H1 (cell line): ENCODE data around the gene NRXN3. TPM values are rescaled to one million over a fixed set of nuclear protein-coding genes. Genes with fewer than 3 reads are reported as not detected.

Experiments
- CTCF ChIA-PET: fragments of 300-600 bp; sonication (Branson Sonifier 250); formaldehyde crosslinking; loops from one replicate; lab custom pipeline; 2021; ENCODE audit not compliant: partially characterized antibody; lab: Charles Lee
- POLR2A ChIA-PET: fragments of 300-600 bp; sonication (Branson Sonifier 250); formaldehyde crosslinking; loops from one replicate; lab custom pipeline; 2021; ENCODE audit warnings: inconsistent platforms; ENCODE audit not compliant: partially characterized antibody; lab: Charles Lee
- DNase-seq, 2 experiments: peaks; one replicate each; pipeline versions ENCODE4 v3.0.0 to v3.0.0-alpha.2; 2010 to 2022; ENCODE audit warnings: low spot score in 2 of 2, low read depth in 1 of 2, mixed read lengths in 1 of 2
- FAIRE-seq: peaks from 2 replicates; lab custom pipeline; 2011; peaks lifted over from hg19 to GRCh38; lab: Jason Lieb, UNC
- H2AFZ ChIP-seq: 2 replicates; pipeline ENCODE4 v1.8.1; 2012; ENCODE audit warnings: low read length, inconsistent platforms
- H2AK5ac ChIP-seq: 2 replicates; pipeline ENCODE4 v1.6.1; 2013; ENCODE audit warnings: low read depth, low read length
- H2BK120ac ChIP-seq: replicated peaks from 2 replicates; pipeline ENCODE3; 2013; ENCODE audit warnings: low read depth, low read length, inconsistent platforms
- H2BK12ac ChIP-seq: 2 replicates; pipeline ENCODE4 v1.6.1; 2013; ENCODE audit warnings: low read depth, low read length
- H2BK15ac ChIP-seq: 2 replicates; pipeline ENCODE4 v1.6.1; 2013; ENCODE audit warnings: low read length
- H2BK20ac ChIP-seq: 2 replicates; pipeline ENCODE4 v1.6.1; 2013; ENCODE audit warnings: low read length
- H2BK5ac ChIP-seq: 2 replicates; pipeline ENCODE4 v1.6.1; 2013; ENCODE audit warnings: low read depth, low read length
- H3K14ac ChIP-seq: 2 replicates; pipeline ENCODE4 v1.6.1; 2013; ENCODE audit warnings: inconsistent platforms; ENCODE audit not compliant: insufficient read length
- H3K18ac ChIP-seq: 2 replicates; pipeline ENCODE4 v1.6.1; 2013; ENCODE audit warnings: low read length; ENCODE audit errors: extremely low read depth
- H3K23ac ChIP-seq: 2 replicates; pipeline ENCODE4 v1.6.1; 2013; ENCODE audit warnings: inconsistent platforms; ENCODE audit not compliant: insufficient read length
- H3K23me2 ChIP-seq: 2 replicates; pipeline ENCODE4 v1.6.1; 2013; ENCODE audit warnings: low read depth, low read length
- H3K27ac ChIP-seq: 2 replicates; pipeline ENCODE4 v1.6.1; 2011; ENCODE audit warnings: low read depth, low read length, inconsistent platforms
- H3K27me3 ChIP-seq, 4 experiments: replicated peaks in 1 of 4; 1 replicate in 1 of 4; 2 replicates in 3 of 4; pipeline versions ENCODE4 v1.6.1 to v1.8.1; 2011 to 2013; ENCODE audit warnings: low read length in 3 of 4, mild to moderate bottlenecking in 3 of 4, inconsistent platforms in 2 of 4, mixed read lengths in 2 of 4, moderate library complexity in 1 of 4; ENCODE audit not compliant: control insufficient read depth in 3 of 4, insufficient read depth in 3 of 4; ENCODE audit errors: extremely low read depth in 1 of 4
- H3K36me3 ChIP-seq, 4 experiments: 2 replicates each; pipeline versions ENCODE4 v1.6.1 to v1.8.1; 2011 to 2013; ENCODE audit warnings: mild to moderate bottlenecking in 4 of 4, low read length in 3 of 4, moderate library complexity in 2 of 4, control low read depth in 1 of 4, inconsistent platforms in 1 of 4; ENCODE audit not compliant: insufficient read depth in 4 of 4, control insufficient read depth in 2 of 4
- H3K4ac ChIP-seq: replicated peaks from 2 replicates; pipeline ENCODE3; 2013; ENCODE audit warnings: low read length, low read depth, mixed read lengths, inconsistent platforms; ENCODE audit not compliant: insufficient read length
- H3K4me1 ChIP-seq, 4 experiments: replicated peaks in 1 of 4; 1 replicate in 1 of 4; 2 replicates in 3 of 4; pipeline versions ENCODE4 v1.6.1 to v1.8.1; 2011 to 2013; ENCODE audit warnings: low read length in 3 of 4, inconsistent platforms in 2 of 4, mixed read lengths in 1 of 4; ENCODE audit not compliant: insufficient read depth in 4 of 4, control insufficient read depth in 3 of 4
- H3K4me2 ChIP-seq, 2 experiments: 2 replicates each; pipeline versions ENCODE4 v1.6.1 to v1.8.1; 2011 to 2013; ENCODE audit warnings: low read depth in 2 of 2, low read length in 2 of 2, control low read depth in 1 of 2, inconsistent platforms in 1 of 2, mild to moderate bottlenecking in 1 of 2; ENCODE audit not compliant: insufficient read depth in 1 of 2
- H3K4me3 ChIP-seq, 4 experiments: fragments of 200-600, 300-600 bp in 1 of 4; sonication (generic), shearing (Covaris generic), sonication (Bioruptor Twin) in 1 of 4; 2 replicates each; pipeline versions ENCODE4 v1.5.1 to v1.8.1; 2011 to 2016; ENCODE audit warnings: low read length in 4 of 4, low read depth in 3 of 4, control low read depth in 2 of 4, inconsistent platforms in 2 of 4, mild to moderate bottlenecking in 2 of 4, mixed read lengths in 1 of 4, moderate library complexity in 1 of 4; ENCODE audit not compliant: insufficient read depth in 2 of 4; ENCODE audit errors: extremely low read depth in 1 of 4
- H3K56ac ChIP-seq: replicated peaks from 2 replicates; pipeline ENCODE3; 2013; ENCODE audit warnings: low read depth, mild to moderate bottlenecking, mixed read lengths, low read length, inconsistent platforms; ENCODE audit not compliant: insufficient read length
- H3K79me1 ChIP-seq: 2 replicates; pipeline ENCODE4 v1.6.1; 2013; ENCODE audit warnings: low read depth, low read length, control low read depth
- H3K79me2 ChIP-seq, 2 experiments: 2 replicates each; pipeline versions ENCODE4 v1.6.1 to v1.8.1; 2012 to 2013; ENCODE audit warnings: low read length in 2 of 2, mild to moderate bottlenecking in 2 of 2, inconsistent platforms in 1 of 2; ENCODE audit not compliant: insufficient read depth in 2 of 2, control insufficient read depth in 1 of 2
- H3K9ac ChIP-seq, 4 experiments: replicated peaks in 1 of 4; 1 replicate in 1 of 4; 2 replicates in 3 of 4; pipeline versions ENCODE4 v1.6.1 to v1.8.1; 2011 to 2013; ENCODE audit warnings: low read depth in 3 of 4, low read length in 3 of 4, control low read depth in 2 of 4, mild to moderate bottlenecking in 2 of 4, moderate library complexity in 2 of 4, inconsistent platforms in 1 of 4; ENCODE audit errors: extremely low read depth in 1 of 4
- H3K9me3 ChIP-seq, 2 experiments: 2 replicates each; pipeline versions ENCODE4 v1.6.1 to v1.8.1; 2012 to 2013; ENCODE audit warnings: mild to moderate bottlenecking in 2 of 2, moderate library complexity in 2 of 2, control low read depth in 1 of 2, inconsistent platforms in 1 of 2, low read depth in 1 of 2, low read length in 1 of 2, mixed read lengths in 1 of 2; ENCODE audit not compliant: insufficient read depth in 2 of 2
- H4K20me1 ChIP-seq, 2 experiments: replicated peaks in 1 of 2; 2 replicates each; pipeline versions ENCODE3 to v1.8.1; 2011 to 2013; ENCODE audit warnings: inconsistent platforms in 2 of 2, low read length in 2 of 2, mild to moderate bottlenecking in 1 of 2; ENCODE audit not compliant: insufficient read depth in 2 of 2, control insufficient read depth in 1 of 2
- H4K5ac ChIP-seq: 2 replicates; pipeline ENCODE4 v1.6.1; 2013; ENCODE audit warnings: low read length, low read depth, mixed read lengths, inconsistent platforms; ENCODE audit not compliant: insufficient read length
- H4K8ac ChIP-seq: 2 replicates; pipeline ENCODE4 v1.8.0; 2013; ENCODE audit warnings: mild to moderate bottlenecking, moderate library complexity, low read length, inconsistent platforms; ENCODE audit not compliant: insufficient read depth; ENCODE audit errors: extremely low read depth
- H4K91ac ChIP-seq: replicated peaks from 2 replicates; pipeline ENCODE3; 2013; ENCODE audit warnings: low read length, mixed read lengths, inconsistent platforms; ENCODE audit not compliant: insufficient read length
- CHD2 ChIP-seq: IDR thresholded peaks from 2 replicates; pipeline ENCODE4 v1.6.1; 2012; ENCODE audit warnings: low read length, improper control_type of control experiment
- EGR1 ChIP-seq: IDR thresholded peaks from 2 replicates; pipeline ENCODE4 v1.6.1; 2011; ENCODE audit warnings: low read depth, low read length, borderline replicate concordance
- GTF2F1 ChIP-seq: IDR thresholded peaks from 2 replicates; pipeline ENCODE4 v1.6.1; 2012; ENCODE audit warnings: low read depth, low read length, improper control_type of control experiment, borderline replicate concordance
- JUN ChIP-seq: IDR thresholded peaks from 2 replicates; pipeline ENCODE4 v1.6.1; 2011; ENCODE audit warnings: low read depth, mild to moderate bottlenecking, improper control_type of control experiment, low read length
- POLR2AphosphoS5 ChIP-seq: IDR thresholded peaks from 2 replicates; pipeline ENCODE4 v1.6.1; 2011; ENCODE audit warnings: low read depth, low read length
- RFX5 ChIP-seq: IDR thresholded peaks from 2 replicates; pipeline ENCODE4 v1.6.1; 2011; ENCODE audit warnings: low read depth, low read length, improper control_type of control experiment, borderline replicate concordance
- RNF2 ChIP-seq: fragments of 200-900, 300-1000 bp; sonication (generic); IDR thresholded peaks from 2 replicates; pipeline ENCODE4 v1.7.1; 2016; ENCODE audit warnings: borderline replicate concordance, low read depth, mild to moderate bottlenecking, antibody characterized with exemption, low read length; ENCODE audit not compliant: poor library complexity, severe bottlenecking; ENCODE audit errors: missing control alignments
- SIX5 ChIP-seq: IDR thresholded peaks from 2 replicates; pipeline ENCODE4 v1.6.1; 2011; ENCODE audit warnings: mild to moderate bottlenecking, low read depth, low read length
- SRF ChIP-seq: IDR thresholded peaks from 2 replicates; pipeline ENCODE4 v1.6.1; 2011; ENCODE audit warnings: mild to moderate bottlenecking, low read depth, low read length, moderate library complexity
- TEAD4 ChIP-seq: IDR thresholded peaks from 2 replicates; pipeline ENCODE4 v1.6.1; 2012; ENCODE audit warnings: low read depth, low read length, inconsistent platforms, mixed read lengths
- YY1 ChIP-seq: IDR thresholded peaks from 2 replicates; pipeline ENCODE4 v1.6.1; 2011; ENCODE audit warnings: low read depth, mild to moderate bottlenecking, low read length
- WGBS, 2 experiments: shearing (Covaris generic) in 1 of 2; methylation state at CpG; one replicate each; pipeline versions ENCODE4 v1.1.6 to v1.1.7; 2013 to 2015; ENCODE audit warnings: low lambda C conversion rate in 2 of 2, mixed read lengths in 2 of 2, inconsistent platforms in 1 of 2, low coverage in 1 of 2, missing lambda C conversion rate in 1 of 2; ENCODE audit not compliant: insufficient replicate concordance in 2 of 2, insufficient coverage in 1 of 2, insufficient read length in 1 of 2; ENCODE audit errors: extremely low coverage in 1 of 2, missing lambda C conversion rate in 1 of 2; 5-methylcytosine and 5-hydroxymethylcytosine counted together
- polyA plus RNA-seq, 7 experiments: library from polyadenylated mRNA; depleted of rRNA in 3 of 7; stranded (reverse) in 5 of 7; unstranded in 2 of 7; fragments of >200 nt in 5 of 7; fragments of 200-250 nt in 2 of 7; gene quantifications; 1 replicate in 5 of 7; 2 replicates in 1 of 7; 4 replicates in 1 of 7; pipeline versions ENCODE4 v1.2.1 to v1.2.3, GENCODE V29; 2011 to 2013; ENCODE audit warnings: missing spikeins in 2 of 7, mixed read lengths in 2 of 7
- total RNA-seq: library from RNA; stranded (reverse); fragmentation: NEBNext Ultra II Directional; extraction: Animal tissue kit (Norgen Biotek cat#: 25700); gene quantifications from 2 replicates; pipeline ENCODE4 v1.2.1, GENCODE V29; 2021

The NRXN3 gene
- total and polyA plus RNA-seq, 2 of the 8 experiments (the other 6 are each of a cell fraction or from before 2014, with no cell fraction given) = 2.6 to 4.1 TPM

GRCh38 chr14:79225815-79226214 lies 1055.6 kb downstream of the NRXN3 start:
- H2BK12ac ChIP-seq = no peak overlapping the region
- CTCF ChIA-PET = interaction anchor here (0.7 kb wide), 1 partner anchor 74 kb away, joined by 4 read pairs; no protein-coding TSS in a partner anchor
- no peak overlapping the region for H4K5ac ChIP-seq
- peaks cover 0 to 2% (median 0%) of the 10 kb centered on the region in 4 experiments; a peak in 1 of 7 replicates for H3K4me1 ChIP-seq
- no peak overlapping the region for H2BK20ac ChIP-seq
- no peak overlapping the region for H2BK5ac ChIP-seq
- H4K8ac ChIP-seq = no peak overlapping the region
- FAIRE-seq (no peak), DNase-seq (no peak)
- no peaks in the 10 kb centered on the region for H3K23me2 ChIP-seq
- no peak overlapping the region for H2AK5ac ChIP-seq
- H4K20me1 ChIP-seq = no peaks in the 10 kb centered on the region
- H3K18ac ChIP-seq = no peak overlapping the region
- no peak overlapping the region for H3K4me3 ChIP-seq
- no peak overlapping the region for H3K4me2 ChIP-seq
- WGBS, 2 experiments = 96% methylated on average over 3 of the region's 3 CpGs; no CpG with 5 or more reads in 1 of the 2 experiments
- no peaks in the 10 kb centered on the region for H3K9me3 ChIP-seq
- no peak overlapping the region for H3K56ac ChIP-seq
- no peak overlapping the region for H3K14ac ChIP-seq
- H4K91ac ChIP-seq = no peak overlapping the region
- no peak overlapping the region for H2BK120ac ChIP-seq
- no peak overlapping the region for H2BK15ac ChIP-seq
- no peak overlapping the region for H2AFZ ChIP-seq
- no peaks in the 10 kb centered on the region for H3K79me2 ChIP-seq
- no peak overlapping the region for H3K9ac ChIP-seq
- no peak overlapping the region for H3K27ac ChIP-seq
- no peaks in the 10 kb centered on the region for H3K36me3 ChIP-seq
- TF ChIP-seq SIX5 (no peak), YY1 (no peak), POLR2AphosphoS5 (no peak), SRF (no peak), CHD2 (no peak), RNF2 (no peak), RFX5 (no peak), JUN (no peak), TEAD4 (no peak), EGR1 (no peak), GTF2F1 (no peak)
- POLR2A ChIA-PET = no interaction called here
- no peak overlapping the region for H3K23ac ChIP-seq
- H3K27me3 ChIP-seq = no peaks in the 10 kb centered on the region
- H3K4ac ChIP-seq = no peak overlapping the region
- no peaks in the 10 kb centered on the region for H3K79me1 ChIP-seq
